ENCODE data around the gene MRGPRE.

DNA sequence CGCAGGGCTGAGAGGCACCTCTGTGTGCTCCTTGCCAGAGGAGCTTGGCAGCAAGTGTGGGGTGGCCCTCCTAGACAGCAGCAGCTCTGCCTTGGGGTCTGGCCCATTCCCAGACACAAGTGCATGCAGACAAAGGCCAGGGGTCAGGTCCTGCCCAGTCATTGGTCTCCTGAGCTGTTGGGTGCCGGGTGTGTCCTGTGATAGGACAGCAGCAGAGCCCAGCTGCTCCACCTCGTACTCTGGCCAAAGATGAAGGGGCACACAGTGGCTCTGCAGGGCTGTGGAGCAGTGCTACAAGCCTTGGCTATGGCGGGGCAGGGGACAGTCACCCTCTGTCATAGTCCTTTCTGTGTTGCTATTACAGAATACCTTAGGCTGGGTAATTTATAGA lies 49.8 kb downstream of the MRGPRE start:
- TF ChIP-seq, protein P1, sequence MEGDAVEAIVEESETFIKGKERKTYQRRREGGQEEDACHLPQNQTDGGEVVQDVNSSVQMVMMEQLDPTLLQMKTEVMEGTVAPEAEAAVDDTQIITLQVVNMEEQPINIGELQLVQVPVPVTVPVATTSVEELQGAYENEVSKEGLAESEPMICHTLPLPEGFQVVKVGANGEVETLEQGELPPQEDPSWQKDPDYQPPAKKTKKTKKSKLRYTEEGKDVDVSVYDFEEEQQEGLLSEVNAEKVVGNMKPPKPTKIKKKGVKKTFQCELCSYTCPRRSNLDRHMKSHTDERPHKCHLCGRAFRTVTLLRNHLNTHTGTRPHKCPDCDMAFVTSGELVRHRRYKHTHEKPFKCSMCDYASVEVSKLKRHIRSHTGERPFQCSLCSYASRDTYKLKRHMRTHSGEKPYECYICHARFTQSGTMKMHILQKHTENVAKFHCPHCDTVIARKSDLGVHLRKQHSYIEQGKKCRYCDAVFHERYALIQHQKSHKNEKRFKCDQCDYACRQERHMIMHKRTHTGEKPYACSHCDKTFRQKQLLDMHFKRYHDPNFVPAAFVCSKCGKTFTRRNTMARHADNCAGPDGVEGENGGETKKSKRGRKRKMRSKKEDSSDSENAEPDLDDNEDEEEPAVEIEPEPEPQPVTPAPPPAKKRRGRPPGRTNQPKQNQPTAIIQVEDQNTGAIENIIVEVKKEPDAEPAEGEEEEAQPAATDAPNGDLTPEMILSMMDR (IDR thresholded peaks at IDR 0.05; ENCODE audit: insufficient read depth, low read length): no peak
- TF ChIP-seq POLR2AphosphoS5 (IDR thresholded peaks at IDR 0.05; ENCODE audit: low read depth): no peak
